HCT116 (cell line): ENCODE data around the gene TRPM5.

Source experiments
- ATF3 ChIP-seq: IDR thresholded peaks from 2 replicates; pipeline ENCODE4 v1.6.1; 2012
- CEBPB ChIP-seq: IDR thresholded peaks from 2 replicates; pipeline ENCODE4 v1.6.1; 2012; ENCODE audit warnings: low read depth
- CTCF ChIP-seq, 3 experiments: fragments of 200-600 bp in 1 of 3; sonication (generic) in 1 of 3; IDR thresholded peaks in 2 of 3; conservative IDR thresholded peaks in 1 of 3; 2 replicates each; pipeline ENCODE4 v1.5.1; 2012 to 2017; ENCODE audit warnings: low read depth in 2 of 3, low read length in 2 of 3, antibody characterized with exemption in 1 of 3, borderline replicate concordance in 1 of 3, control low read depth in 1 of 3, mild to moderate bottlenecking in 1 of 3, mixed read lengths in 1 of 3, mixed run types in 1 of 3, moderate library complexity in 1 of 3; ENCODE audit not compliant: insufficient read depth in 1 of 3
- EZH2 ChIP-seq: fragments of 200-600 bp; sonication (generic); IDR thresholded peaks from 2 replicates; pipeline ENCODE4 v1.6.1; 2017; ENCODE audit warnings: antibody characterized with exemption, mixed run types
- EZH2phosphoT487 ChIP-seq: fragments of 200-600 bp; IDR thresholded peaks from 2 replicates; pipeline ENCODE4 v1.6.1; 2018; ENCODE audit warnings: antibody characterized with exemption, borderline replicate concordance
- MAX ChIP-seq: IDR thresholded peaks from 2 replicates; pipeline ENCODE4 v1.6.1; 2012
- POLR2A ChIP-seq: IDR thresholded peaks from 2 replicates; pipeline ENCODE4 v1.7.0; 2011; ENCODE audit warnings: borderline replicate concordance; ENCODE audit not compliant: insufficient read depth, insufficient read length; ENCODE audit errors: extremely low read depth
- POLR2AphosphoS5 ChIP-seq: IDR thresholded peaks from 2 replicates; pipeline ENCODE4 v1.6.1; 2011; ENCODE audit warnings: mild to moderate bottlenecking, low read depth, low read length, moderate library complexity
- RAD21 ChIP-seq: IDR thresholded peaks from 2 replicates; pipeline ENCODE4 v1.6.1; 2012; ENCODE audit warnings: low read depth, mild to moderate bottlenecking
- REST ChIP-seq: IDR thresholded peaks from 2 replicates; pipeline ENCODE4 v1.6.1; 2012; ENCODE audit warnings: low read depth
- SP1 ChIP-seq: IDR thresholded peaks from 2 replicates; pipeline ENCODE4 v1.6.1; 2012; ENCODE audit warnings: low read depth
- YY1 ChIP-seq: IDR thresholded peaks from 2 replicates; pipeline ENCODE4 v1.6.1; 2011; ENCODE audit warnings: low read length, low read depth, moderate library complexity, mild to moderate bottlenecking; ENCODE audit not compliant: insufficient replicate concordance; ENCODE audit errors: extremely low read depth
- ZBTB33 ChIP-seq: IDR thresholded peaks from 2 replicates; pipeline ENCODE4 v1.6.1; 2011; ENCODE audit warnings: mild to moderate bottlenecking, low read length, moderate library complexity; ENCODE audit not compliant: insufficient replicate concordance; ENCODE audit errors: extremely low read depth
- ZNF274 ChIP-seq: fragments of 200-500 bp; sonication (Bioruptor generic); IDR thresholded peaks from 2 replicates; pipeline ENCODE4 v1.6.1; 2014; ENCODE audit warnings: mild to moderate bottlenecking, low read depth, low read length, inconsistent platforms

- TF ChIP-seq ATF3, result no peak
- no peak for TF ChIP-seq CTCF (IDR thresholded peaks at IDR 0.05 in 2 of 3, conservative IDR thresholded peaks at IDR 0.05 in 1 of 3; ENCODE audit: borderline replicate concordance in 1 of 3, insufficient read depth in 1 of 3, low read depth in 2 of 3, low read length in 2 of 3)
- no peak for TF ChIP-seq ZNF274
- no peak for TF ChIP-seq SP1
- no peak for TF ChIP-seq POLR2AphosphoS5
- TF ChIP-seq CEBPB, result no peak
- no peak for TF ChIP-seq MAX
- no peak for TF ChIP-seq REST
- TF ChIP-seq POLR2A, result no peak
- no peak for TF ChIP-seq EZH2
- no peak for TF ChIP-seq RAD21
- TF ChIP-seq YY1, result no peak
- no peak for TF ChIP-seq ZBTB33
- TF ChIP-seq EZH2phosphoT487, result no peak
Measured at GRCh38 chr11:2432171-2432621, 12.1 kb downstream of the TRPM5 start.
